HepG2 (cell line): ENCODE results near the gene KIAA1958. TPM values are rescaled to one million over a fixed set of nuclear protein-coding genes. Genes with fewer than 3 reads are reported as not detected.
A peak's percentile ranks its signal among the peaks of the same experiment; 100 is the strongest.

Experiments
- ATAC-seq: fragments of 200-7000 bp; cut with Tn5 transposase; 3 replicates; pipeline ENCODE4 v1.9.1; 2020; ENCODE audit warnings: mild to moderate bottlenecking, moderate library complexity
- BruUV-seq: library from RNA; stranded (reverse); fragments of 400-500 nt; replicated peaks from 2 replicates; lab custom pipeline; 2021; lab: Mats Ljungman, UMichigan
- CTCF ChIA-PET: fragments of 300-600 bp; formaldehyde crosslinking; extraction: SDS; loops from one replicate; lab custom pipeline; 2021; ENCODE audit warnings: low total read pairs, inconsistent platforms, low intra/inter-chr PET ratio; lab: Yijun Ruan, JAX
- POLR2A ChIA-PET: fragments of 350-600 bp; sonication (Branson Sonifier 250); formaldehyde crosslinking; loops from one replicate; lab custom pipeline; 2020; ENCODE audit warnings: antibody characterized with exemption, inconsistent platforms; lab: Yijun Ruan, JAX
- DNase-seq: peaks from one replicate; pipeline ENCODE4 v3.0.0-alpha.2; 2015; ENCODE audit warnings: low spot score
- FAIRE-seq: peaks from 3 replicates; lab custom pipeline; 2011; peaks lifted over from hg19 to GRCh38; lab: Jason Lieb, UNC
- H2AFZ ChIP-seq: one replicate; pipeline ENCODE4 v1.6.1; 2011; ENCODE audit warnings: low read length, inconsistent platforms
- H3K27ac ChIP-seq: fragments of 300-600 bp; 3 replicates; pipeline ENCODE4 v1.8.0; 2011; ENCODE audit warnings: mixed run types, mild to moderate bottlenecking, mixed read lengths, low read length, inconsistent platforms; ENCODE audit not compliant: insufficient read depth; ENCODE audit errors: extremely low read length
- H3K27me3 ChIP-seq, 2 experiments: fragments of 200-600 bp in 1 of 2; 2 replicates in 1 of 2; 3 replicates in 1 of 2; pipeline versions ENCODE4 v1.6.0 to v1.8.0; 2011; ENCODE audit warnings: low read length in 2 of 2, mild to moderate bottlenecking in 2 of 2, moderate library complexity in 2 of 2, inconsistent platforms in 1 of 2; ENCODE audit not compliant: insufficient read depth in 2 of 2, control insufficient read depth in 1 of 2
- H3K36me3 ChIP-seq, 2 experiments: fragments of 200-600 bp in 1 of 2; replicated peaks in 1 of 2; 2 replicates in 1 of 2; 3 replicates in 1 of 2; pipeline versions ENCODE4 v1.5.1 to v1.8.0; 2011; ENCODE audit warnings: low read length in 2 of 2, inconsistent platforms in 1 of 2; ENCODE audit not compliant: insufficient read depth in 2 of 2, control insufficient read depth in 1 of 2
- H3K4me1 ChIP-seq: 2 replicates; pipeline ENCODE4 v1.5.1; 2012; ENCODE audit warnings: low read length, inconsistent platforms; ENCODE audit not compliant: insufficient read depth
- H3K4me2 ChIP-seq: 2 replicates; pipeline ENCODE4 v1.6.0; 2011; ENCODE audit warnings: low read depth, low read length, inconsistent platforms
- H3K4me3 ChIP-seq, 3 experiments: fragments of 200-600 bp in 1 of 3; sonication (generic), shearing (Covaris generic) in 1 of 3; replicated peaks in 1 of 3; 2 replicates each; pipeline ENCODE4 v1.5.1; 2011 to 2016; ENCODE audit warnings: low read length in 3 of 3, inconsistent platforms in 2 of 3, low read depth in 2 of 3, mild to moderate bottlenecking in 2 of 3, control low read depth in 1 of 3, mixed read lengths in 1 of 3; ENCODE audit not compliant: insufficient read depth in 1 of 3
- H3K79me2 ChIP-seq: one replicate; pipeline ENCODE4 v1.6.1; 2011; ENCODE audit warnings: low read length, inconsistent platforms; ENCODE audit not compliant: insufficient read depth
- H3K9ac ChIP-seq: 2 replicates; pipeline ENCODE4 v1.6.0; 2011; ENCODE audit warnings: mild to moderate bottlenecking, low read depth, low read length, inconsistent platforms; ENCODE audit not compliant: insufficient read depth
- H3K9me3 ChIP-seq: 2 replicates; pipeline ENCODE4 v1.5.1; 2012; ENCODE audit warnings: mild to moderate bottlenecking, low read length
- H4K20me1 ChIP-seq: 2 replicates; pipeline ENCODE4 v1.6.0; 2011; ENCODE audit warnings: inconsistent platforms, mild to moderate bottlenecking, low read length, moderate library complexity; ENCODE audit not compliant: insufficient read depth
- ADNP ChIP-seq: sonication (generic); formaldehyde crosslinking; IDR thresholded peaks from 2 replicates; pipeline ENCODE4 v1.4.0; 2020; ENCODE audit warnings: missing genetic modification reagents
- BCLAF1 ChIP-seq: fragments of 450-650 bp; IDR thresholded peaks from 2 replicates; pipeline ENCODE4 v1.6.1; 2017; ENCODE audit warnings: mild to moderate bottlenecking
- FOXC1 ChIP-seq: sonication (generic); formaldehyde crosslinking; IDR thresholded peaks from 2 replicates; pipeline ENCODE4 v1.8.0; 2022; ENCODE audit warnings: mild to moderate bottlenecking, missing genetic modification reagents, borderline replicate concordance
- HES4 ChIP-seq: sonication (generic); formaldehyde crosslinking; IDR thresholded peaks from 2 replicates; pipeline ENCODE4 v1.9.0; 2021; ENCODE audit warnings: mild to moderate bottlenecking, missing genetic modification reagents, borderline replicate concordance
- ISL2 ChIP-seq: sonication (generic); formaldehyde crosslinking; IDR thresholded peaks from 2 replicates; pipeline ENCODE4 v1.5.0; 2020; ENCODE audit warnings: missing genetic modification reagents
- ISX ChIP-seq: sonication (generic); formaldehyde crosslinking; conservative IDR thresholded peaks from 2 replicates; pipeline ENCODE4 v1.5.0; 2020; ENCODE audit warnings: missing genetic modification reagents
- KDM5B ChIP-seq: sonication (generic); formaldehyde crosslinking; IDR thresholded peaks from 2 replicates; pipeline ENCODE4 v1.4.0; 2020; ENCODE audit warnings: missing genetic modification reagents, mild to moderate bottlenecking, borderline replicate concordance
- KLF13 ChIP-seq: sonication (generic); formaldehyde crosslinking; IDR thresholded peaks from 2 replicates; pipeline ENCODE4 v1.4.0; 2020; ENCODE audit warnings: mild to moderate bottlenecking, missing genetic modification reagents
- MTF2 ChIP-seq: sonication (generic); formaldehyde crosslinking; IDR thresholded peaks from 2 replicates; pipeline ENCODE4 v1.5.0; 2020; ENCODE audit warnings: missing genetic modification reagents, borderline replicate concordance
- PRMT3 ChIP-seq: sonication (generic); formaldehyde crosslinking; IDR thresholded peaks from 2 replicates; pipeline ENCODE4 v1.8.1; 2022; ENCODE audit warnings: low read depth, mild to moderate bottlenecking, moderate library complexity, missing genetic modification reagents, borderline replicate concordance
- RAD21 ChIP-seq: fragments of 450-650 bp; formaldehyde crosslinking; IDR thresholded peaks from 2 replicates; pipeline ENCODE4 v1.5.0; 2020; ENCODE audit warnings: mild to moderate bottlenecking
- TCF7L2 ChIP-seq: IDR thresholded peaks from 2 replicates; pipeline ENCODE4 v1.6.1; 2011; ENCODE audit warnings: mild to moderate bottlenecking, low read depth, low read length, moderate library complexity
- THYN1 ChIP-seq: sonication (generic); formaldehyde crosslinking; IDR thresholded peaks from 2 replicates; pipeline ENCODE4 v1.8.1; 2023; ENCODE audit warnings: low read depth, mild to moderate bottlenecking, moderate library complexity, missing genetic modification reagents, borderline replicate concordance
- XRCC5 ChIP-seq: fragments of 200-400 bp; formaldehyde crosslinking; optimal IDR thresholded peaks from 2 replicates; pipeline ENCODE3; 2017; ENCODE audit warnings: mild to moderate bottlenecking, low read length
- ZNF224 ChIP-seq: sonication (generic); formaldehyde crosslinking; IDR thresholded peaks from 2 replicates; pipeline ENCODE4 v1.5.0; 2020; ENCODE audit warnings: mild to moderate bottlenecking, missing genetic modification reagents
- ZNF335 ChIP-seq: sonication (generic); formaldehyde crosslinking; IDR thresholded peaks from 2 replicates; pipeline ENCODE4 v1.4.0; 2020; ENCODE audit warnings: missing genetic modification reagents
- ZNF615 ChIP-seq: sonication (generic); formaldehyde crosslinking; IDR thresholded peaks from 2 replicates; pipeline ENCODE4 v1.5.0; 2020; ENCODE audit warnings: mild to moderate bottlenecking, missing genetic modification reagents, borderline replicate concordance
- ZNF709 ChIP-seq: sonication (generic); formaldehyde crosslinking; IDR thresholded peaks from 2 replicates; pipeline ENCODE4 v1.5.0; 2020; ENCODE audit warnings: mild to moderate bottlenecking, missing genetic modification reagents
- ZNF816 ChIP-seq: sonication (generic); formaldehyde crosslinking; IDR thresholded peaks from 2 replicates; pipeline ENCODE4 v1.8.0; 2022; ENCODE audit warnings: missing genetic modification reagents, mild to moderate bottlenecking, borderline replicate concordance
- WGBS: methylation state at CpG from one replicate; pipeline ENCODE4 v1.1.6; 2017; ENCODE audit warnings: low lambda C conversion rate; 5-methylcytosine and 5-hydroxymethylcytosine counted together
- in situ Hi-C: cut with HindIII; loops from 2 replicates; pipeline ENCODE4 v1.10.0; 2017; ENCODE audit warnings: low pct_unique_long_range_greater_than_20kb; ENCODE audit not compliant: extremely low pct_ligation_motif_present
- intact Hi-C: fragments of 100-400 bp; cut with micrococcal nuclease; formaldehyde crosslinking; loops from one replicate; pipeline ENCODE4 v1.10.0; 2022; ENCODE audit not compliant: unreplicated experiment
- polyA plus RNA-seq, 8 experiments: library from polyadenylated mRNA; depleted of rRNA in 3 of 8; stranded (reverse) in 7 of 8; unstranded in 1 of 8; fragments of >200 nt; fragmentation: Illumina TruSeq in 4 of 8; extraction: Trizol in 4 of 8; gene quantifications; 2 replicates each; pipeline versions ENCODE4 v1.2.1 to v1.2.3, GENCODE V29; 2011 to 2016; ENCODE audit warnings: low read depth in 4 of 8, missing spikeins in 1 of 8, mixed read lengths in 1 of 8; ENCODE audit not compliant: insufficient read depth in 1 of 8
- total RNA-seq, 5 experiments: library from RNA; depleted of rRNA; stranded (reverse); fragments of >200 nt; fragmentation: Illumina TruSeq; extraction: Trizol; gene quantifications; 2 replicates each; pipeline ENCODE4 v1.2.3, GENCODE V29; 2016; ENCODE audit warnings: low read depth in 1 of 5

The KIAA1958 gene
- total and polyA plus RNA-seq, 2 of the 13 experiments (the other 11 are each of a cell fraction or from before 2014, with no cell fraction given), result 8.5 to 10.3 TPM

- Histone ChIP-seq H3K27ac (no peak overlapping the region), H2AFZ (no peak overlapping the region), H4K20me1 (peaks cover 10% of the 10 kb centered on the region; the same call in 1 of the 2 replicates), H3K4me2 (no peak overlapping the region), H3K36me3 (no peaks in the 10 kb centered on the region; a peak in 1 of 5 replicates), H3K79me2 (peaks cover 59% of the 10 kb centered on the region), H3K9me3 (no peaks in the 10 kb centered on the region), H3K4me1 (peaks cover 14% of the 10 kb centered on the region), H3K9ac (no peak overlapping the region), H3K27me3 (no peaks in the 10 kb centered on the region), H3K4me3 (no peak overlapping the region)
- in situ Hi-C loops, result no loop called here
- intact Hi-C loops, result no loop called here
- TF ChIP-seq ZNF816 (CRISPR knock-in tag) (no peak), HES4 (CRISPR knock-in tag) (no peak), ISL2 (no peak), KLF13 (no peak), XRCC5 (no peak), RAD21 (CRISPR knock-in tag) (no peak), ZNF709 (CRISPR knock-in tag) (no peak), FOXC1 (no peak), ZNF224 (no peak), ISX (CRISPR knock-in tag) (no peak), KDM5B (CRISPR knock-in tag) (no peak), TCF7L2 (no peak), PRMT3 (no peak), BCLAF1 (no peak), THYN1 (CRISPR knock-in tag) (no peak), ZNF335 (CRISPR knock-in tag) (no peak), ADNP (CRISPR knock-in tag) (no peak), ZNF615 (CRISPR knock-in tag) (no peak), MTF2 (CRISPR knock-in tag) (no peak)
- ATAC-seq (no peak), DNase-seq (peak; percentile 13), FAIRE-seq (no peak)
- ChIA-PET CTCF (no interaction called here), POLR2A (no interaction called here)
- 90% methylated on average over 6 of the region's 6 CpGs for WGBS
- no TSS peak for BruUV-seq
Measured at GRCh38 chr9:112531666-112532282, 45.1 kb downstream of the KIAA1958 start.
